Stimulated activated CD8-positive, alpha-beta memory T cell treated with anti-CD3 and anti-CD28 coated beads, Interleukin-7, amount 100 ng/mL, for 48 hours (primary cell): Measurements from ENCODE around the gene CPHXL2.
A peak's percentile ranks its signal among the peaks of the same experiment; 100 is the strongest.

ENCODE experiments used
- DNase-seq, 2 donors: peaks; one replicate each; pipeline ENCODE4 v3.0.0-alpha.2; 2020; ENCODE audit warnings: low read depth in 1 of 2; ENCODE audit errors: extremely low read depth in 1 of 2

The CPHXL2 gene

GRCh38 chr16:75644240-75645012, 32.4 kb downstream of the CPHXL2 start:
- DNase-seq, result no peak

DNA sequence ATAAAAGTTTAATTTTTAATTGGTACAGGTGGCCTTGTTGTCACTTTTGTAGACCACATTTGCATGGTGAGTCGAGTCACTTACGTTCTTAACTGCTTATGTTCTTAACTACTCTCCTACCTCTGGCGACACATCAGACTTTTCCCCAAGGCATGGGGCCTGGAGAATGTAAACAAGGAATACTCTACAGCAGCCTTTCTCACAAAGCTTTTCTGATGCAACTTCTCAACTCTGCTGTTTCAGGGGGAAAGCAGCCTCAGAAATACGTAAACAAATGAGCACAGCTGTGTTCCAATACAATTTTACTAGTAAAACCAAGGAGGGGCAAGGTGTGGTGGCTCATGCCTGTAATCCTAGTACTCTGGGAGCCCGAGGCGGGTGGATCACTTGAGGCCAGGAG, 36.2 kb downstream of the CPHXL2 start:
- no peak for DNase-seq

DNA sequence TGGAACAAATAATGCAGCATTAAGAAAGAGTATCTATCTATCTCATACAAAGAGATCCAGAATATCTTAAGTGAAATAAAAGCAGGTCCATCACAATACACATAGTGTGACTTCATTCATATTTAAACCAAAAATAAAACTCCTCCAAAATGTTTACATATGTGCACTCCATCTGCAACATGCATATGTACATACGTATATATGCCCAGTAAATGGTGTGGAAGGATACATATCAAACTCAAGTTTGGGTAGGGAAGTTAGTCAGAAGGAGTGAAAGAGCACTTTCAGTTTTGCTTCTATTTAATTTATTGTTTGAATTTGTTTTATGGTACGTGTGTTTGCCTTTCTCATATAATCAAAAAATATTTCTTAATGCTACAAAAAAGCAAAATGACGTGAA, 41.8 kb downstream of the CPHXL2 start:
- DNase-seq, result no peak

DNA sequence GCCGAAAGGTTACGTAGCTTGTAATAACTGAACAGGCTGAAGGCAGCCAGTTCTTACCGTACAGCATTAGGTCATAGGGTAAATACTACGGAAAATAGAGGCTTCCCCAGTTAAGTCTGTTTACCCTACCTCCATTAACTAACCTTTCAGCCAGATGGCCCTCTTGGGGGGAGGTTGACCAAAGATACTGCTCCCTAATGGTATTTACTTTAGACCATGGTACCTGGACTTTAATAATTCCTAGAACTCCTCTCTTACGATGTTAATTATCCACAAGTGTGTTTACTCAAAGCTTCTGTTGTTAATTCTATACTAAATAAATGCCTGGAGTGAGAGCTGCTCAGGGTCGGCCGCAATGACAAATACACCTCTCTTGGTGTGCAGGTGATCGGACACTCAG, 44.0 kb downstream of the CPHXL2 start:
- DNase-seq, result no peak

GRCh38 chr16:75630052-75630451, 46.8 kb downstream of the CPHXL2 start:
- DNase-seq, result no peak

- DNase-seq, result no peak
Measured at GRCh38 chr16:75629132-75629531, 47.7 kb downstream of the CPHXL2 start.

DNA sequence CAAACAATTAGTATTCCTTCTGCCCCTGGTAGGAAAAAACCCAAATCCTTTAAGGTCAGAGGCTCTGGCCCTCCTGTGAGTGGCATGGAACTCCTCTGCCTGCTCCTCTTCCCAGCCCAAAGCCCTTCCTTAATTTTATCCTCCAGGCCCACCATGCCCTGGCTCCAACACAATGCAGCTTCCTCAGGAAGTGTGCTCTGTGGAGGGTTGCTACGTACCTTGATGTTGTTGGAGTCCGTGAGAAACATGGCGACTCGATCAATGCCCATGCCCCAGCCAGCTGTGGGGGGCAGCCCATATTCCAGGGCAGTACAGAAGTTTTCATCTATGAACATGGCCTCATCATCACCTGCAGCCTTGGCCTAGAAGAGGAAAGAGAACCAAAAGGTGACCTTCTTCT, 48.5 kb downstream of the CPHXL2 start:
- DNase-seq, result no peak

- DNase-seq, result no peak
Measured at GRCh38 chr16:75627851-75628250, 49.0 kb downstream of the CPHXL2 start.

DNA sequence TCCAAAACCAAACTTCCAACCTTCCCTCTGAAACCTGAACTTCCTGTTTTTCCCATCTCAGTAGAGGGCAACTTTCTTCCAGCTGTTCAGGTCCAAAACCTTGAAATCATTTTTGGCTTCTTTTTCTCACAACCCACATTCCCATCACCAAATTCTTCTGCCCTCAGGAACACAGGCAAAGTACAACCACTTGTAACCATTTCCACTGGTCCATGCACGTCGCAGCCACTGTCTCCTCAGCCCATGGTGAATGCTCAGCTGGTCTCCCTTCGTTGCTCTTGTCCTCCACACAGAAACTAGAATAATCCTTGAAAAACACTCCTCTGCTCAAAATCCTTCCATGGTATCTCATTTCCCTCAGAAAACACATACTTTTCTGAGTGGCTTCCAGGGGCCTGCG, 50.0 kb downstream of the CPHXL2 start:
- DNase-seq, result no peak

DNA sequence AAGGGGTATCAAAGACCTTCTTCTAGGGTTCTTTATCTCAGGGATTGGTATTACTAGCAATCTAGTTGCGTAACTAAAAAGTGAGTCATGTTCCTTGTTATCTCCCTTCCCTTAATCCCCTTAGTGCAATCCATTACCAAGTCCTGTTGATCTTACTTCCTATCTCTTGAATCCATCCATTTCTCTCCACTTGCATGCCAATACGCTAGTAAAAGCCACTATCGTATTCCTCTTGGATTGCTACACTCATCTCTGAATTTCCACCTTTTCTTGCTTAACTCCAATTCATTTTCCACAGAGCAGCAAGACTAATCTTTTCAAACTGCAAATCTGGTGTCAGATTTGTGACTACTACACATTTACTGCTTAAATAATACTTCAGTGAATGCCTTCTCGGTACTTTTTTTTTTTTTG, 51.9 kb downstream of the CPHXL2 start:
- no peak for DNase-seq

DNA sequence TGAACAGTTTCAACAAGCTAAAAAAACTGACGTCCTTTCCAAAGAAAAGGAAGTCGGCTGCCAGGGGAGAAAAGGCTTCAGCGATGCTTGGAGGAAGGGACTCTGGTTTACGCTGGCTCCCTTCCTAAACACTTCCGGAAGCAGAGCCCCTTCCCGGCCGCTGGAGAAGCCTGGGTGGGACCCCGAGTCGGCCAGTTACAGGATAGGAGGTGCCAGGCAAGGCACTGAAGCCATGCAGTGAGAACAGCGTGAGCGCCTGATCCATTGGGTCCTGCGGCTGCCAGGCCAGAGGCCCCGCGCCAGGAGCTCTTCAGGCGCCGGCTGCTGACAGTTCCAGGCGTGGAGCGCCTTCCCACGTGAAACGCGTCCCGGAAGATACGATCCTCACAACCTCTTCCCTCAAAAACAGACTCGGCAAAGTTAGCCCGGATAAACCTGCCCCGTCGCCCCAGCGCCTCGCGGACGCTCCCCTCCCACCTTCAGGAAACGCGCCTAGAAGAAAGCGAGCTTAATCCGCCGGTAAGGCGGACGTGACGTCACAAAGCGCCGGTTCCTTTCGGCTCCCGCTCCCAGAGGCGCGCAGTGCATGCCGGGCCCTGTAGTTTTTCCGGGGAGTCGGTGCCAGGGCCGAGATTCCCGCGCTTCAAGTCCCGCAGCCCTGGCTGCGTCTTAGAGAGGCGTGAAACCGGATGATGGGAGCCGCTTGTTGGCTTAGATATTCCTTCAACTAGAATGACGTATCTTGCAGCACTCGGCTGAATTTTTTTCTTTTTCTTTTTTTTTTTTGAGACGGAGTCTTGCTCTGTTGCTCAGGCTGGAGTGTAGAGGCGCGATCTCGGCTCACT, 53.8 kb downstream of the CPHXL2 start, which contains the start of gene ADAT1:
Gene ADAT1, minus strand, starts transcription at position 521 of the 845 bp plus-strand sequence. CDS start 2,482 bp downstream, outside the sequence.
- peak; percentile 92 to 97 for DNase-seq

DNA sequence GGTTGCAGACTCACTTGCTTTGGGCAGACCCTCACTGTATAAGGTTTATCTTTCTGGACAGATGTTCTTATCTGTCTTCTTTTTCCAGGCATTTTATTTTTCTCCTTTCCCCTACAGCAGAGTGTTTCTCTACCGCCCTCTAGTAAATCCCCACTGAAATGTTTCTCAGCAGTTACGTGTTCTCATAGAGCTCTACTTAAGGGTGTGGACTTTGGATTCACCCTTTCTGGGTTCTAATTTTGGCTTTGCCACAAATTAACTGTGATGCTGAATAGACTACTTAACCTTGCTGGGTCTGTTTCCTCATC, 55.7 kb downstream of the CPHXL2 start:
- DNase-seq, result no peak

DNA sequence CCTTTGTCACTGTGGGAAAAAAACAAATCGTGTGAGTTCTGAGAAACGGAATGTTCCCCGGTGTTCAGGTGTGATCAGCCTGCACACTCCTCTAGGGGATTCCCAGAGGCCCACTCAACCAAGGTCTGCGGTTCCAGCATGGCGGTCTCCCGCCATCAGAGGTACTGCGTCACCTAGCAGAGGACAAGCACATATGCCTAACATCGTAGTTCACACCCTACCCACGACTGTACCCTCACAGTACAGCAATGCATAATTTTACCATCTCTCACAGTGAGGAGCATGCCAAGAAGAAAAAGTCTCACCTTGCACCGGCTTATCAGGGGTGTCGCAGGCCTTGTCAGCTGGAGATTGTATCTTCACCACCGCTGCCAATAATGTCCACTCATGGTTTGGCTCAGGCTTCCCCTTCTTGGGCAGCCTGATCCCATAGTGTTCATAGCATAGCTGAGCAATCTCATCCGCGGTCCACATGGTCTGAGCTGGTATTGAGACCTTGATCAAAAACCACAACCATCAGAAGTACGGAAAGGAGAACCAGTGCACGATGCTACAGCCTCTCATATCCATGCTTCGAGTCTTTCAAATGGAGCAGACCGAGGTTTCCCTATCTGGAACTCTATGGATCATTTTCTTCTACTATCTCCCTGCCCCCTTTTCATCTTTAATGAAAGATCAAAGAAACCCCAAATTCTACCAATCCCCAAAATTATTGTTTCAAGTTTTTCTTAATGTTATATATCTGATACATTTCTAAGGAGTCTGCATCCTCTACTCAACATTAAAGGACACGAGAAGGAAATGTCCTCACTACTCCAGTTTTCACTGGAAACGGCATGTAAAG, 56.3 kb downstream of the CPHXL2 start:
- peak in 1 of 2 donors; percentile 18 for DNase-seq

DNA sequence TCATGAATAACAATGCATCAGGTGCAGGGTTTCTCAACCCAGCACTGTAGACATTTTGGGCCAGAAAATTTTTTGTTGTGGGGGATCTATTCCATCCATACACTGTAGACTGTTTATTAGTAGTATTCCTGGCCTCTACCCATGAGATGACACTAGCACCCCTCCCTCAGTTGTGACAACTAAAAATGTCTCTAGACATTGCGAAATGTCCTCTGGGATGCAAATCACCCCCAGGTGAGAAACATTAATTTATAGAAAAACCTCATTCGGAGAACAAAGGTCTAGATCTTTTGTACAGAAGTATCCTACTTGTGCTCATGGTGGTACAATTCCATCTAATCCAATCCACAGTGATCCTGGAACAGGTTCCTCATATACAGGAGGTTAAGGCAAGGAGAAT, 58.0 kb downstream of the CPHXL2 start:
- DNase-seq, result no peak

- no peak for DNase-seq
Measured at GRCh38 chr16:75617121-75617520, 59.7 kb downstream of the CPHXL2 start.

GRCh38 chr16:75616521-75617010, 60.2 kb downstream of the CPHXL2 start:
- DNase-seq, result no peak

DNA sequence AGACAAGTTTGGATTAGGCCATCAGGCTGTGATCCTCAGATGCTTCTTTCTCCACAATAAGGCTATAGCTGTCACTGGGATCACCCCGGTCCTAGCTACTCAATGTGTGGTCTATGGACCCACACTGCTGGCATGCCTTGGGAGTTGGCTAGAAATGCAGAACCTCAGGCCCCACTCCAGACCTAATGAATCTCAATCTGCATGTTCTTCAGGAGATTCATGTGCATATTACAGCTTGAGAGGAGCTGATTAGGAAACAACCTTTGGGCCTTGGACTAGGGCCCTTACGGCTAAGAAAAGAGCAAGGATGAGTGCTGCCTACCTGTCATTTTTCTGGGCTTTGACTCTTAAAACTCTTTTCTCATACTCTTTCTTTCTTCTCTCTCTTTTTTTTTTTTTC, 61.2 kb downstream of the CPHXL2 start:
- DNase-seq, result no peak

- no peak for DNase-seq
Measured at GRCh38 chr16:75614066-75614897, 62.5 kb downstream of the CPHXL2 start.
